HG03520 (cell line): Measurements from ENCODE around the gene ITGB4.

Experiments used
- ATAC-seq: cut with Tn5 transposase; IDR thresholded peaks from one replicate; pipeline ENCODE4 v1.9.1; 2021; ENCODE audit warnings: mild to moderate bottlenecking, moderate library complexity; ENCODE audit not compliant: unreplicated experiment

The ITGB4 gene

GRCh38 chr17:75697651-75698291 is 23.5 kb upstream of the ITGB4 start:
- no peak for ATAC-seq

GRCh38 chr17:75698659-75699058 is 22.6 kb upstream of the ITGB4 start:
- ATAC-seq = no peak

DNA sequence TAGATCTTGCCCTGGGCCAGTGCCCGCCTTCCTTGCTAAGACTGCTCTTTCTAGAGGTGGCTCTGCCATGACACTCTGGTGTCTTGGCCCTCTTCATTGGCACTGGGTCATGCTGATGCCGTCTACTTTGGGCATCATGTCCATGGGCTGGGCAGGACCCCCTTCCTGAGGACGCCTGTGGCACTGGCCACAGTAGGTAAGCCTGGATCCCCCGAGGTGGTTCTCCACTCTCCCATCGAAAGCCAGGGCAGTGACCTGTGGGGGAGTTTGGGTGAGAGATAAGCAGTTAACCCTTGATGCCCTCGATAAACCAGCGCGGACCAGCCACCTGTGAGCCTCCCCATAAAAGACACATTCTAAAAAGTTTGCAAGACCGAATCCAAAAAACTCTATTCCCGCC is 20.0 kb upstream of the ITGB4 start:
- no peak for ATAC-seq

DNA sequence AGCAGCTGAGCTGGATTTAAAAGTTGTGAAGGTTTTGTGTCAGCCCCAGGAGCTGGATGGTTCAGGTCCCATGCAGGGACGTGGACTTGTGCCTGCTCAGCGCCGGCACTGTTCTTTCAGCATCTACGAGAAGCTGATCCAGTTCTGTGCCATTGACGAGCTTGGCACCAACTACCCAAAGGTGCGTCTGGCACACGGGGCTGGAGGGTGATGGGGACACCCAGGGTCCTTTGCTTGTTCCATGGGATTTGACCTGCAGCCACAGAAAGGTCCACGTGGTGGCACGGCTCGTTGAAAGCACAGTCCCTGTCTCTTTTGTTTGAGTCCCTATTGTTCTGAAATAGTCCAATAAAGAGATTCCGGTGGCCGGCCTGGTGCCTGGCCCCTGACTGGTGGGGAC is 18.1 kb upstream of the ITGB4 start:
- no peak for ATAC-seq

GRCh38 chr17:75703591-75703990 is 17.7 kb upstream of the ITGB4 start:
- no peak for ATAC-seq

GRCh38 chr17:75704963-75705875 is 16.0 kb upstream of the ITGB4 start:
- no peak for ATAC-seq

- no peak for ATAC-seq
Observed at GRCh38 chr17:75706042-75706728, 15.1 kb upstream of the ITGB4 start.

DNA sequence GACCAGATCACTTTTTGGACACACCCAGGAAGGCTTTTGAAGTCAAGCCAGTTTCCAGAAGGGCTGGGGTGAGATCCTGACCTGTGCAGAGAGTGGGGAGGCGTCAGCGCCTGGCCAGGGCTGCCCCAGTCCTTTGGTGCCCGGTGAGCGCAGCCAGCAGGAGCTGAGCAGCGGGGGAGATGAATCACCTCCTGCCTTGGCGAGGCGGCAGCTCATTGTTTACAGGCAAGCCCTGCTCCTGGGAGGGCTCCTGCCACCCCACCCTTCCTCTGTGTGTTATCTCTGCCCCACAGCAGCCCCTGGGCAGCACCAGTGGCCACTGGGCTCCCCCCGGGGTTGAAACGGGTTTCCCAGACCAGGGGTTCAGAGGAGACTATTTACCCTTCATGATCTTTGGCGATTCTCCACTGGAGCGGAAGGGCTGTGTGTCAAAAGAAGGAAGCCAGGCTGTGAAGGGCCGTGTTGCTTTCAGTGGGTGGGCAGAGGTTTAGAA is 14.1 kb upstream of the ITGB4 start:
- no peak for ATAC-seq

DNA sequence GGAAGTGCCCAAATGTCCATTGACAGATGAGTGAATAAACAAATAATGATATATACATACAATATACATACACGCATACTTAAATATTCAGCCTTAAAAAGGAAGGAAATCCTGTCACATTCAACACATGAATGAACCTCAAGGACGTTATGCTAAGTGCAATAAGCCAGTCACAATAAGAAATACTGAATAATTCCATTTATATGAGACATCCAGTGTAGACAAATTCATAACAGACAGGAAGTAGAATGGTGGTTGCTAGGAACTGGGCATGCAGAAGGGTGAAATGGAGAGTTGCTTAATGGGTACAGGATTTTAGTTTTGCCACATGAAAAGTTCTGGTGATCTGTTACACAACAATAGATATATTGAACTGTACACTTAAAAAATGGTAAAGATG is 8.8 kb upstream of the ITGB4 start:
- ATAC-seq = no peak

- no peak for ATAC-seq
Observed at GRCh38 chr17:75719732-75720131, 1.5 kb upstream of the ITGB4 start.

- no peak for ATAC-seq
Observed at GRCh38 chr17:75721463-75722011, 278 bp downstream of the ITGB4 start.

DNA sequence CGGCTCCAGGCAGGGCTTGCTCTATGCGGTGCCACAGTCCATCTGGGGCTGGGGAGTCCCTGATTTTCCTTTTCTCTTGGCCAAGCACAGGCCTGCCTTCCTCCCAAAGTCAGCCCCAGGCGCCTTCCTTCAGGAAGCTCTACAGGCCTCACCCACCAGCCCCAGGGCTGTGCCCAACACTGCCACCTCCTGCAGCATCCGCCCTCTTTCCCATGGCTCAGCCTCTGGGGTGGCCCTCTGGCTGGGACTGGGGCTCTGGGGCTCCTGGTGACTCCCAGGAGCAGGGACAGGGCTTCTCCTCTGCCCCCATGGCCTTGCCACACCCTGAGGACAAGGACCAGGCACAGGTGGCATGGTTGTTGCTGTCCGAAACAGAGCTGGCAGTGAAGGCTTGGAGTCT is 817 bp downstream of the ITGB4 start:
- ATAC-seq = no peak

GRCh38 chr17:75722542-75723095 is 1.4 kb downstream of the ITGB4 start:
- ATAC-seq = no peak

- ATAC-seq = no peak
Observed at GRCh38 chr17:75723171-75723930, 2.1 kb downstream of the ITGB4 start.

DNA sequence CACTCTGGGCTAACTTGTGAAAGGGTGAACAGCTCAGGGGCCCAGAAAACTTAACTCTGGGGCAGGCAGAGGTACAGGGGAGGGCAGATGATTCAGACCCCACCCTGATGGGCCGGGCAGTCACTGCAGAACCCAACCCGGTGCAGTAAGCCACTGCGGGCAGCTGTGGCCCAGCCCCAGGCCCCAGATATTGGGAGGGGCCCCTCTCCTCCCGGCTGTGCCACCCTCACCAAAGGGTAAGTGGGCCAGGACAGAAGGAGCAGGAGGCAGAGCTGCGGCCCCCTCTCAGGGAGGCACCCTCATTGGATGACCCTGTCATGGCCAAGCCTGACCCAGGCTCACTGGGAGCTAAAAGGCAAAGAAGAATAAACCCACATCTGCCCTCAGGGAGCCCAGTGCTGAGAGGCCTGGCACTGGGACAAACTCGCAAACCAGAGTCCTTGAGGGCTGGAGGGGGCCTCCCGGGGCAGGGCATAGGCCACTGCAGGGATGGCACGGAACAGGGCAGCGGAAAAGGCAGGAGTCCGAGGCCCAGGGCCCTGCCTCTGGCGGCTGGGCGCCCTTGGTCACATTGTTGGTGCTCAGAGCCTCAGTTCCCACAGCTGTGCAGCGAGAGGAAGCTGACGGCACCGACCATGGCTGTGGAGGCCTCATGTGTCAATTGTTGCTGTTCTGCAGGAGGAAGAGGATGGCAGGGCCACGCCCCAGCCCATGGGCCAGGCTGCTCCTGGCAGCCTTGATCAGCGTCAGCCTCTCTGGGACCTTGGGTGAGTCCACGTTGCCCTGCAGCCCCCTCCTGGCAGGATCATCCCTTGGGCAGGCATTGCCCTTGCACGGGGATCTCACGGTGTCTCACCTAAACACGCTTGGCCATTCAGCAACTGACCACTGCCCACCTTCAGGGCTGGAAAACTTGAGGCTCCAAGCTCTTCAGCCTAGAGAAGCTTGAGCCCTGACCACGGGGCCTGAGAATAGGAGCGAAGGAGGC is 3.1 kb downstream of the ITGB4 start:
- no peak for ATAC-seq

DNA sequence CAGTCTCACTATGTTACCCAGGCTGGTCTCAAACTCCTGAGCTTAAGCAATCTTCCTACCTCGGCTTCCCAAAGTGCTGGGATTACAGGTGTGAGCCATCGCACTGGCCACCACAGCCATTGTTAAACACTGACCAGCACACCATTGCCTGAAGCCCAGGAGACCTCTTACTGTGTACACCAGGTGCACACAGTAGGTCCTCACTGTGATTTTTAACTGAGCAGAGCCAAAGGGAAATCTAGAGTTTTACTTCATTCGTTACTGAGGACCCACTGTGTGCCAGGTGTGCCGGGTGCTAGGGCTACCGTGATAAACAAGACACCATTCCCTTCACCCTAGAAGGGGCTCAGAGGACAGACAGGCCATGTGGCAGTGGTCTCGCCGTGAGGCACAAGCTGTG is 4.2 kb downstream of the ITGB4 start:
- no peak for ATAC-seq

DNA sequence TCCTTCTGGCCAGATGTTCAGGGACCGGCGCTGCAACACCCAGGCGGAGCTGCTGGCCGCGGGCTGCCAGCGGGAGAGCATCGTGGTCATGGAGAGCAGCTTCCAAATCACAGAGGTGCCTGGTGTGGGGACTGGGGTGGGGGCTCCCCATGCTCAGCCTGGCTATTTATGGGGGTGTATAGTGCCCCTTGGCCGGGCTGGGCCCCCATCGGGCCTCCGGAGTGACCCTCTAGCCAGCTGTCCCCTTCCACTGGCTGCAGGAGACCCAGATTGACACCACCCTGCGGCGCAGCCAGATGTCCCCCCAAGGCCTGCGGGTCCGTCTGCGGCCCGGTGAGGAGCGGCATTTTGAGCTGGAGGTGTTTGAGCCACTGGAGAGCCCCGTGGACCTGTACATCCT is 6.1 kb downstream of the ITGB4 start:
- no peak for ATAC-seq

- ATAC-seq = no peak
Observed at GRCh38 chr17:75729351-75729750, 8.1 kb downstream of the ITGB4 start.

DNA sequence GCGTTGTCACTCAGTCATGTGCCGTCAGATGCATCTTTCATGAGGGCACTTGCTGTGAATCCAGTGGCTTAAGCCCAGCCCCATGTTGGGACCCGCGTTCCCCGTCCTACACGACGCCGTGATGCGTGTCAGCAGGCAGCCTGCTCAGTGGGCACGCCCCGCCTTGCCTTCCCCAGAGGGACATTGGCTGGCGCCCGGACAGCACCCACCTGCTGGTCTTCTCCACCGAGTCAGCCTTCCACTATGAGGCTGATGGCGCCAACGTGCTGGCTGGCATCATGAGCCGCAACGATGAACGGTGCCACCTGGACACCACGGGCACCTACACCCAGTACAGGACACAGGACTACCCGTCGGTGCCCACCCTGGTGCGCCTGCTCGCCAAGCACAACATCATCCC is 8.8 kb downstream of the ITGB4 start:
- no peak for ATAC-seq
